Skeletal muscle satellite cell (primary cell): ENCODE data around the gene STOML2.

Experiments used
- H3K27me3 ChIP-seq: 2 replicates; pipeline ENCODE4 v1.7.0; 2013; ENCODE audit warnings: low read length; ENCODE audit not compliant: control insufficient read depth, insufficient read depth
- H3K36me3 ChIP-seq: 2 replicates; pipeline ENCODE4 v1.7.0; 2013; ENCODE audit warnings: mild to moderate bottlenecking, control low read depth, low read length; ENCODE audit not compliant: insufficient read depth
- H3K4me1 ChIP-seq: 2 replicates; pipeline ENCODE4 v1.7.0; 2013; ENCODE audit warnings: low read length; ENCODE audit not compliant: control insufficient read depth, insufficient read depth
- H3K4me2 ChIP-seq: 2 replicates; pipeline ENCODE4 v1.7.0; 2013; ENCODE audit warnings: mild to moderate bottlenecking, low read length
- H3K4me3 ChIP-seq: 2 replicates; pipeline ENCODE4 v1.7.0; 2013; ENCODE audit warnings: low read length
- H3K9ac ChIP-seq: 2 replicates; pipeline ENCODE4 v1.7.0; 2013; ENCODE audit warnings: mild to moderate bottlenecking, low read depth, low read length, moderate library complexity
- H3K9me3 ChIP-seq: replicated peaks from 2 replicates; pipeline ENCODE4 v1.7.0; 2013; ENCODE audit warnings: mild to moderate bottlenecking, control low read depth, low read length

Gene STOML2

DNA sequence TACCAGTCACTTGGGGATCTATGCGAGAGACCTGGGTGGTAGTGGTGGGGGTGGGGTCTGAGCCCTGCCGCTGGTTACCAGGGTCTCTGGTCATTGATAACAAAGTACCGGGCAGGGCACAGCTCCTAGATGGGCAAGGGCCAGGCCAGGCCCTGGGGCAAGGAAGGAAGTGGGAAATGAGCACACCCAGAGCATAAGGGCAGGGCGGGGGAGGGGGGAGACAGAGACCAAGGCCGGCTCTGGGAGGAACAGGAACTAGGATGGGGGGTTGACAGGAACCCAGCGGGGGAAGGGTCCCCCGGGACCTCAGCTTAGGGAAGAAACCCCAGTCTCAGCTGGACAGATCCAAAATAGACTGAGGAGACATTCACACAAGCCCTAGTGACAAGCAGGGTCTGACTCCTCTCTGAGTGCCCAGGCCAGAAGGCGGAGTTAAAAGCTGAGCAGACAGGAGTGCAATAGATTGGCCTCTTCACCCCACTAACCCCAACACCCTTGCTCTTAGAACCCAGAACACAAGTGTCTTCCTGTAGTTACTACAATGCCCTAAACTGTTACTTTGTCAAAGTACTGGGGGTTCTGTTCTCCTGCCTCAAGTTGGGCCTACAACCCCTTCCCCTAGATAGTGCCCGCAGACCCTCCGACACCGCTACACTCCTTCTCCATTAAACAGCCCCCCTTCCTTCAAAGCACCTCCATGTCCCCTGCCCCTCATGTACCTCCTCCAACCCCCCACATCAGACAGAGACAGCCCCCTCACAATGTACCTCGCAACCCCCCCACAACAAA, 12.1 kb upstream of the STOML2 start:
- H3K9me3 ChIP-seq: no peaks in the 10 kb centered on the region
- peak overlapping the region; percentile 82 for H3K9ac ChIP-seq
- H3K4me2 ChIP-seq: peak overlapping the region; percentile 96
- H3K36me3 ChIP-seq: no peaks in the 10 kb centered on the region
- no peaks in the 10 kb centered on the region for H3K27me3 ChIP-seq
- H3K4me3 ChIP-seq: peak overlapping the region; percentile 87
- peaks cover 51% of the 10 kb centered on the region for H3K4me1 ChIP-seq

DNA sequence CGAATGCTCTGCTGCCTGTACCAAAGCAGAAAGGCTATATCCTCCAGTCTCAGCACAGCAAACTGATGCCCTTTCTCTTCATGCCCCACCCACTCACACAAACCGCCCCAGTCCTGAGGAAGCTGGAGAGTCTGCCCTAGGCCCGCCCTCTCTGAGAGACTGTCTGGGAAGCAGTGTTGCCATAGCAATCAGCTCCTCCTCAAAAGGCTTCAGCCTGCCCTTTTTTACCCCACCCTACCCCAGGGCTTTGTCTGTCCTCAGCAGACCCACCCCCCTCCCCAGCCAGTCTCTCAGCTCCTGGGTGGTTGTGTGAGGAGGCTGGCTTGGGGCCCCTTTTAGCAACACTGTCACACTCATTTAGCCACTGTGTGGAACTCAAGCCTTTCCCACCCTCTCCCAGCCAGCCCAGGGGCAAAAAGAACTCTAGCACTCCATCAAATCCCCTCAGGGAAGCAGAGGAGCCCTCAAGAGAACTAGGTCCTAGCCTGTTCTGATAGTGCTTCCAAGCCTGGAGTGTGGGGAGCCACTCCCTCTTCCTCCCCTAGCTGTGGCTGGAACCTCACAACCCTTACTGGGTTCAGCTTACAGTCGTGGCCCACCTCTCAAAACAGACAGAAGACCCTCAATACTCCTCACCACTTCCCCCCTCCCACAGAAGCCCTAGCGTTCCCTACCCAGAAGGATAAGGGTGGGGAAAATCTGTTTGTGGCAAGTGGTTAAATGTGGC, 11.3 kb upstream of the STOML2 start:
- Histone ChIP-seq H3K36me3 (peaks cover 4% of the 10 kb centered on the region), H3K4me2 (peak overlapping the region; percentile 96), H3K4me3 (peak overlapping the region; percentile 87), H3K4me1 (peaks cover 58% of the 10 kb centered on the region), H3K27me3 (no peaks in the 10 kb centered on the region), H3K9me3 (no peaks in the 10 kb centered on the region), H3K9ac (peak overlapping the region; percentile 82)

DNA sequence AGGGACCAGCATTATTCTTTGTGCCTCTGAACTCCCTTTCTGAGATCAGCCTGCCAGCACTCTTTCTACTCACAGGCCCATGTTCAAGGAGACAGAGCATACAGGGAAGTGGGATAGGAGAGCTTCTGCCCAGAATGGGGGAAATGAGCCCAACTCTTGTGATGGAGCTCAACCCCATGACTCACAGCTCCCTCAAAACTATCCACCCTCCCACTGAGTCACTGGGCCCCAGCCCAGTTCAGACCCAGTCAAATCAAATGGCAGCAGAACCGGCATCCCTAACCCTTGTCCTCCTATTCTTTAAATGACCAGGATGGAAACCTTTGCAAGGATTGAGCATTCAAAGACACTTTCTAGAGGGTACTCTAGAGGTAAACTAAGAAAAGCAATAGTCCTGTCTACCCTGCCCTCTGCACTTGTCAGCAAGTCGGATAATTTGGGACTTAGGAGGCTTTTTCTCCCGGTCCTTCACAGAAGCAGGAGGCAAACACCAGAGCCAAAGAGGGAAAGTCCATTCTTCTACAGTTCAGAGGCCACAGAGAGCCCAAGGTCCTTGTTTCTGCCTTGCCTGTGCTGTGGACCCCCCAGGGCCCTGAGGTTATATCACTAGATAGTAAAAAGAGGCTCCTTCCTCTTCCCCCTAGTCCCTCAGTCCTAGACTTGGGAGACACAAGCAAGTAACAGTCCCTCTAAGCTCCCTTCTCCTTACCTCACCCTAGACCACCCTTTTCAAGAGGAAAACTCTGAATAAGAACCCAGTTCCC, 9.5 kb upstream of the STOML2 start:
- Histone ChIP-seq H3K36me3 (peaks cover 19% of the 10 kb centered on the region), H3K4me1 (peaks cover 62% of the 10 kb centered on the region), H3K4me3 (peak overlapping the region; percentile 67), H3K9ac (peak overlapping the region; percentile 85), H3K4me2 (peak overlapping the region; percentile 89), H3K27me3 (no peaks in the 10 kb centered on the region), H3K9me3 (no peaks in the 10 kb centered on the region)

DNA sequence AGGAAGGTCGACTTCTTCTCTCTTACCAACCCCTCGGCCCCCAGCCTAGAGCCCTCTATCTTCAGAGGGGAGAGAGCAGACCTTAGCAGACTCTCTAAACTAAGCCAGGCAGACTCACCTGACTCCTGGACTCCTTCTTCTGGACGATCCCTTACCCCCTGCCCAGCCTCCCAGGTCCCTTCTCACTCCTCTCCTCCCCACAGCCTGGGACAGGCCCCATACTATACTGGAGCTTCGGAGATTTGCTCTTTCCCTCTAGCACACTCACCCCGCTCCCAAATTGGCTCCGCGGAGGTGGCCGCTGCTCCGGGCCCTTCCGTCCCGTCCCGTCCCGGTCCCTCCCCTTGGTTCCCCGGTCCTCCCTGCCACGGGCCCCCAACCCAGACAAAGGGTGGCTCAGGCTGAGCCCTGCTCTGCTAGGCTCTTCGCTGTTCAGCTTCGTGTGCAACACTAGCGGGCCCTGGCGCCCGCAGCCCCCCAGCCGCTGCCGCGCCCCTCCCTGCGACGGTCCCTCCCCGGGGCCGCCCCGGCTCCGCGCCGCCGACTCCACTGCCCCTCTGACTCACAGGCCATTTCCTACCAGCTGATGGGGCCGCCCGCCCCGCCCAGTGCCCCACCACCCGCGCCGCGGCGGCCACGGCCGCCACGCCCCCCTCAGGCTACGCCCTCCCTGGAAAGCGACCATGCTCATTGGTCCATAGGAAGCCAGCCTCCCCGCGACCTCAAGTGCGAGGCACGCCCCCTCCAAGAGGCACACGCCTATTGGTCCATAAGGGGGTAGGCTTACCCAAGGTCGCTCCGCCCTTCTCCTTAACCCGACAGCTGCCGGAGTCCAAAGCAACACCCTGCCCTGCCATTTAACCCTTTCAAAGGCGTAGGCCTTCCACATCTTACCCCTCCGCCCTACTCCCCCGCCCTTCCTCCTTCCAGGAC, 8.3 kb upstream of the STOML2 start:
- Histone ChIP-seq H3K9ac (peak overlapping the region; percentile 95), H3K4me3 (peak overlapping the region; percentile 83), H3K9me3 (no peaks in the 10 kb centered on the region), H3K27me3 (no peaks in the 10 kb centered on the region), H3K36me3 (peaks cover 27% of the 10 kb centered on the region), H3K4me2 (peak overlapping the region; percentile 95), H3K4me1 (peaks cover 53% of the 10 kb centered on the region)

DNA sequence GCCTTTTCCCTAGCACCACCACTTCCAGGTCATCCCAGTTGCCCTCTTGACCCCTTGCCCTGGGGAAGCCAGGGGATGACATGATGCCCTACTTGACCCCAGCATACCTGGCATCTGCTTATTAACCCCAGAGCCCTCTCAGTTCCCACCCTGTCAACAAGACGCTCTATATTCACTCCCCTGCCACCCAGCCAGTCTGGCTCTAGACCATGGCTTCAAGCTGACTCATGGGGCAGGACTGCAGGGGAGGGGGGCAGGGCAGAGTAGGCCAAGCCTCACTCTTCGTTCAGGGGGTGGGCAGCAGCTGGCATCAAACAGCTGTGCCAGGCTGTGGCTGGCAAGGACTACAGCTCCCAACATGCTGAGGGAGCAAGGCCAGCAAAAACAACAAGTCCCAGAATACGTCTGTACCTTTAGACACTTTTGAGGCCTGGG, 7.4 kb upstream of the STOML2 start:
- Histone ChIP-seq H3K4me1 (peaks cover 53% of the 10 kb centered on the region), H3K36me3 (peaks cover 35% of the 10 kb centered on the region), H3K9me3 (no peaks in the 10 kb centered on the region), H3K4me2 (peak overlapping the region; percentile 95), H3K4me3 (peak overlapping the region; percentile 83), H3K27me3 (no peaks in the 10 kb centered on the region), H3K9ac (peak overlapping the region; percentile 95)

DNA sequence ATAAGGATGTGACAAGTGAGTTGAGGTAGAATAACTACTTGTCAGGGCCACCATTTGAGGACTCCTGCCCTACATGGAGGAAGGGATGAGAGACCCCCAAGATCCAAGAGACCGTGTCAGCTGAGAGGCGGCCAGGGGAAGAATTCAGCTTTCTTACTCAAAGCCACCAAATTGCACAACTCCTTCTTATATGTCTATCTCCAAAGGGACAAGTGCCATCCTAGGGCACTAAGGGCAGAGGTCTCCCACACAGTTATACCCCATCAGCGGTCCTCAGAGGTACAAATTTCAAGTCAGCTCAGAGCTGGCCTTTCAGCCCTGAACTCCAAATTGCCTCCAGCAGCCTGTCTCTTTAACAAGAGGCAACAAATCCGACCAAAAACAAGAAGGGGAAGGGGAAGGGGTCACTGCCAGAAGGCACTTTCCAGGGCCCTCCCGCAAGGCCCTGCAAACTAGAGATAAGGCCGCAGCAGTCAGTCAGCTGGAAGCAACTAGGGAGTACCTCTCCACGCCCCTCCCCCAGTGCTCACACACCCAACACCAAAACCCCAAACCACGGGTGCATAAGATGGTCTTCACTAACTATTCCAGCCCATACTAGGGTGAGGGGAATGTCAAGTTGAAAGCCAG, 6.1 kb upstream of the STOML2 start:
- Histone ChIP-seq H3K27me3 (no peaks in the 10 kb centered on the region), H3K9ac (no peak overlapping the region), H3K36me3 (peaks cover 47% of the 10 kb centered on the region), H3K9me3 (no peaks in the 10 kb centered on the region), H3K4me3 (peak overlapping the region; percentile 83), H3K4me1 (peaks cover 41% of the 10 kb centered on the region), H3K4me2 (peak overlapping the region; percentile 95)

DNA sequence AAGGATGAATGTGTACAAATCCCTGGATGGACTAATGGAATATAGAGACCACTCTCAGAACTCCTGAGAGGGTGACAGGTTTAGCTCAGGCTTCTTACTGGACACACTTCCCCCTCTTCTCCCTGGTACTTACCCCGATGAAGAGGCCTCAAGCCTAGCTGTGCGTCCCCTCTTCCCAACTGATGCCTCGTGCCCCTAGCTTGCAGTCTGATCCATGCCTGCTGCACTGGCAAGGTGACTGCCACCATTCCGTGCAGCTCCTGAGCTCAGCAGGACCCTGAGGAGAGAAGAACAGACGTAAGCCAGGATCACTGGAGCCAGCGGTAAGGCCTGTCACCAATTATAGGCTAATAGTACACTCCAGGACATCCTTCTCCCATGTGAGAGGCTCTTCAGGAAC, 5.5 kb upstream of the STOML2 start:
- Histone ChIP-seq H3K36me3 (peaks cover 47% of the 10 kb centered on the region), H3K4me1 (peaks cover 40% of the 10 kb centered on the region), H3K4me3 (no peak overlapping the region), H3K4me2 (no peak overlapping the region), H3K27me3 (no peaks in the 10 kb centered on the region), H3K9me3 (no peaks in the 10 kb centered on the region), H3K9ac (no peak overlapping the region)

DNA sequence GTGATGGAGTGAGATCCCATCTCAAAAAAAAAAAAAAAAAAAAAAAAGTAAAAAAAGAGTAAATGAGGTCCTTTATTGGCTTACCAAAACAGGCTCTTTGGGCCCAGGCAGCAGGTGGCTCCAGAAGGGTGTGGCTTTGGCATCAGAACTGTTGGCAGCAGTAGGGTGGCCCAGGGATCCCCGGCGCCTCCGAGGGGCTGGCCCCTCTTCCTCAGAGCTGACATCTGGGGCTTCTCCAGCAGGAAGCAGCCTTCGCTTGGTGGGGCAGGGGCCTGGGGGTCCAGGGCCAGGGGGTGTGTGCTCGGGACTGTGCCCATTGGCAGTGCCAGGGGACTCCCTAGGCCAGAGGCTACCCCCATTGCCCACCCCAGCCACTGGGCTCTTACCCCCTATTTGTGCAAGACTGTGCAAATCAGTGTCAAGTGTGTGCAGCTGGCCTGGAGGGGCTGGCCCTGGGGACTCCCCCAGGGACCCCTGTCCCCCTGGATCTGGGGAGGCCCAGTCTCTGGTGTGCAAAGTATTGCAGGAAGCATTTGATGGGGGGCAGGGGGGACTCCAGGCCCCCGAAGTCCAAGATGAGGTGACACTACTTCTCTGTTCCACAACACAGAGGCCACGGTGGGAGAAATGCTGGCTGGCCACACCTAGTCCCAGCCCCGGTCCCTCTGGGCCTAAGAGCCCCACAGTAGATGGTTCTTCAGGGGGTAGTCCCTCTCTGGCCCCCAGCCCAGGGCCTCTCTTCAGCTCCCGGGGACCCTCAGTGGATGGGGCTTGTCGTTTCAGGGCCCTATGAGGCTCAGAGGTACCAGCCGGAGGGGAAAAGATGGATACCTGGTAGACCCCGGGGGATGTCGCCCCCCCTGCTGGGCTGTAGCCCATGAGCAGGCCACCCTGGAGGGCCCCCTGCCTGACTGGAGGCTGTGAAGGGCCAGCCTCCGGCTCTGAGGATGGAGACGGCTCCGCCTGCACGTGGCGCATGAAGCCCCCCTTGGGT, 4.7 kb upstream of the STOML2 start:
- Histone ChIP-seq H3K27me3 (no peaks in the 10 kb centered on the region), H3K9me3 (no peaks in the 10 kb centered on the region), H3K9ac (no peak overlapping the region), H3K36me3 (peaks cover 47% of the 10 kb centered on the region), H3K4me2 (no peak overlapping the region), H3K4me3 (no peak overlapping the region), H3K4me1 (peaks cover 37% of the 10 kb centered on the region)

DNA sequence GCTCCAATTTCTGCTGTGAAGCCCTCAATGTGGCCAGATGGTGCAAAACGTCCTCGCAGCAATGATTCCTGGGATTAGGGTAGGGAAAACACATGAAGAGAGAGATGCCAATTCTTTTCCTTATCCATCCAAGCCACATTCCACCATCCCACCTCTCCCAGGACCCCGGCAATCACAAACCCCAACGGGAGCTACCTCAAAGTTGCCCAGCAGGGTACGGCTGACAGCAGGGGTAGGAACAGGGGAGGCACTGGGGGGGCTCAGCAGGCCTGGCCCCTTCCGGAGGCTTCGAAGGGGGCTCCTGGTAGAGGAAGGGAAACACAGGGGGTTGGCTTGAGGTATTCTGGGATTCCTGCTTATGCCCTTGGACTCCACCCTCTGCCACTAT, 3.4 kb upstream of the STOML2 start:
- Histone ChIP-seq H3K36me3 (peaks cover 51% of the 10 kb centered on the region), H3K9me3 (no peaks in the 10 kb centered on the region), H3K4me2 (no peak overlapping the region), H3K4me3 (no peak overlapping the region), H3K9ac (no peak overlapping the region), H3K27me3 (no peaks in the 10 kb centered on the region), H3K4me1 (peaks cover 37% of the 10 kb centered on the region)
